Cardiac fibroblast (primary cell): ENCODE measurements around the gene FAM83C.

Experiments used
- DNase-seq, 2 donors: peaks; one replicate each; pipeline versions ENCODE4 v3.0.0 to v3.0.0-alpha.2; 2010; ENCODE audit warnings: low read depth in 2 of 2
- H3K4me3 ChIP-seq, 2 donors: replicated peaks in 1 of 2; 1 replicate in 1 of 2; 2 replicates in 1 of 2; pipeline ENCODE4 v1.5.1; 2011; ENCODE audit warnings: low read depth in 2 of 2, low read length in 2 of 2, mild to moderate bottlenecking in 2 of 2, moderate library complexity in 1 of 2
- TF ChIP-seq, protein P1 (sequence below): IDR thresholded peaks from one replicate; pipeline ENCODE4 v1.5.1; 2011; ENCODE audit warnings: low read depth, mild to moderate bottlenecking, low read length, inconsistent platforms

The FAM83C gene

DNA sequence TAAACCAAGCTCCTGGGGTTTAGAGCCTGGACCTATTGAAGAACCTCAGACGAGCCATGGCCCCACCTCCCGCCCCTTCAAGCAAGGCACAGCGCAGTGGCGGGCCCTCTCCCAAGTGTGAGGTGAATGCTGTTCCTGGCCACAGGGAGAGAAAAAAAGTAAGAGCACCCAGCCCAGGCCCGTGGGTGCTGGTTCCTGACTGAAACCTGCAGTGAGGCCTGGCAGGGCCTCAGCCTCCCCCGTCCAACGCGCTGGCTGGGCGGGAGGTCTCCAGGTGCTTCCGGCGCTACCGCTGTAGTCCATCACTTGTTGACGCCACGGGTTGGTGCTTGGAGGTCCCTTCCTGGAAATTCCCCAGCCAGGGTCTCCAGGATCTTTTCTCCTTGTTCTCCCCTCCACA lies 5.5 kb upstream of the FAM83C start:
- DNase-seq, result no peak
- no peak overlapping the region for H3K4me3 ChIP-seq
- TF ChIP-seq, protein P1, sequence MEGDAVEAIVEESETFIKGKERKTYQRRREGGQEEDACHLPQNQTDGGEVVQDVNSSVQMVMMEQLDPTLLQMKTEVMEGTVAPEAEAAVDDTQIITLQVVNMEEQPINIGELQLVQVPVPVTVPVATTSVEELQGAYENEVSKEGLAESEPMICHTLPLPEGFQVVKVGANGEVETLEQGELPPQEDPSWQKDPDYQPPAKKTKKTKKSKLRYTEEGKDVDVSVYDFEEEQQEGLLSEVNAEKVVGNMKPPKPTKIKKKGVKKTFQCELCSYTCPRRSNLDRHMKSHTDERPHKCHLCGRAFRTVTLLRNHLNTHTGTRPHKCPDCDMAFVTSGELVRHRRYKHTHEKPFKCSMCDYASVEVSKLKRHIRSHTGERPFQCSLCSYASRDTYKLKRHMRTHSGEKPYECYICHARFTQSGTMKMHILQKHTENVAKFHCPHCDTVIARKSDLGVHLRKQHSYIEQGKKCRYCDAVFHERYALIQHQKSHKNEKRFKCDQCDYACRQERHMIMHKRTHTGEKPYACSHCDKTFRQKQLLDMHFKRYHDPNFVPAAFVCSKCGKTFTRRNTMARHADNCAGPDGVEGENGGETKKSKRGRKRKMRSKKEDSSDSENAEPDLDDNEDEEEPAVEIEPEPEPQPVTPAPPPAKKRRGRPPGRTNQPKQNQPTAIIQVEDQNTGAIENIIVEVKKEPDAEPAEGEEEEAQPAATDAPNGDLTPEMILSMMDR, result no peak

GRCh38 chr20:35297155-35297554 lies 4.9 kb upstream of the FAM83C start:
- TF ChIP-seq, protein P1, result no peak
- no peak overlapping the region for H3K4me3 ChIP-seq
- DNase-seq, result peak in 1 of 2 donors; percentile 27

GRCh38 chr20:35296101-35296554 lies 3.9 kb upstream of the FAM83C start:
- TF ChIP-seq, protein P1, result no peak
- no peak for DNase-seq
- H3K4me3 ChIP-seq, result no peak overlapping the region

GRCh38 chr20:35295674-35296073 lies 3.4 kb upstream of the FAM83C start:
- no peak overlapping the region for H3K4me3 ChIP-seq
- TF ChIP-seq, protein P1, result no peak
- DNase-seq, result no peak

DNA sequence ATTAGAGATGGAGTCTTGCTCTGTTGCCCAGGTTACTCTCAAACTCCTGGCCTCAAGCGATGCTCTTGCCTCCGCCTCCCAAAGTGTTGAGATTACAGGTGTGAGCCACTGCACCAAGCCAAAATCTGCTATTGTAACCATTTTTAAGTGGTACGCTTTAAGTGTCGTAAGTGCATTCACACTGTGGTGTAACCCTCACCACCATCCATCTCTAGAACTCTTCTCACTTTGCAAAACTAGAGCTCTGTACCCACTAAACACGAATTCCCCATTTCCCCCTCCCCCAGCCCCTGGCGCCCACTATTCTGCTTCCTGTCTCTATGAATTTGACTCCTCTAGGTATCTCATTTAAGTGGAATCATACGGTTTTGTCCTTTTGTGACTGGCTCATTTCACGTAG lies 2.8 kb upstream of the FAM83C start:
- no peak overlapping the region for H3K4me3 ChIP-seq
- TF ChIP-seq, protein P1, result no peak
- no peak for DNase-seq

DNA sequence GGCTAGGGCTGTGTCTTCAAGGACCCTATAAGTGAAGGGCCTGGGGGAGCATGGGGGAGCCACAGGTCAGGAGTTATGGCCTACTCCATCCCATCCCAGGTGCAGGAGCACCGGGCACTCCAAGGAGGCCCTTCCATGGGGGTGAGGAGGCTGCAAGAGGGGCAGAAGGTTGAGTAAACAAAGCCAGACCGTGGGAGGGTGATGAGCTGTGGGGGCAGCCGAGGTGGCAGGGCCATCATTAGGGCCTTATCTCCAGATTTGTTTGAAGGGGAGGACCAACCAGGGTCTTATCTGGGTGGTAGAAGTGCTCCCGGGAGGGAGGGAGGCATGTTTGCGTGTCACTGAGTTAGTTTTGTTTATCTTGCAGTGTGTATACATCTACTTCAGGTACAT lies 2.1 kb upstream of the FAM83C start:
- TF ChIP-seq, protein P1, result no peak

More for the DNA sequence above, 2.1 kb upstream of the FAM83C start:
- no peak overlapping the region for H3K4me3 ChIP-seq
- DNase-seq, result no peak
